Effector memory CD8-positive, alpha-beta T cell (primary cell): ENCODE measurements around the gene RHBDL3.

Experiments
- ATAC-seq: fragments of 150-1000 bp; cut with Tn5 transposase; replicated peaks from 2 replicates; pipeline ENCODE4 v1.10.0; 2021; ENCODE audit warnings: mild to moderate bottlenecking, moderate library complexity
- DNase-seq, 3 experiments: peaks; one replicate each; pipeline ENCODE4 v3.0.0; 2021
- H3K27ac Mint-ChIP-seq, 2 donors: one replicate each; pipeline ENCODE4 v1.8.0; 2022; ENCODE audit warnings: mild to moderate bottlenecking in 2 of 2, mixed read lengths in 2 of 2, moderate library complexity in 2 of 2
- H3K27me3 Mint-ChIP-seq, 2 donors: one replicate each; pipeline ENCODE4 v1.8.0; 2022; ENCODE audit warnings: mixed read lengths in 2 of 2
- H3K36me3 Mint-ChIP-seq: one replicate; pipeline ENCODE4 v1.8.0; 2022; ENCODE audit warnings: mild to moderate bottlenecking, moderate library complexity, mixed read lengths; ENCODE audit not compliant: insufficient read depth
- H3K4me1 Mint-ChIP-seq, 2 donors: one replicate each; pipeline ENCODE4 v1.8.0; 2022; ENCODE audit warnings: low read depth in 2 of 2, mixed read lengths in 2 of 2
- H3K4me3 Mint-ChIP-seq, 2 donors: one replicate each; pipeline ENCODE4 v1.8.0; 2022; ENCODE audit warnings: mild to moderate bottlenecking in 2 of 2, mixed read lengths in 2 of 2, moderate library complexity in 2 of 2
- H3K9me3 Mint-ChIP-seq, 2 donors: one replicate each; pipeline ENCODE4 v1.8.0; 2022; ENCODE audit warnings: mixed read lengths in 2 of 2
- total RNA-seq, 9 experiments: gene quantifications; one replicate each; lab custom pipeline; 2026; lab: John Stamatoyannopoulos, UW

RHBDL3 gene
- total RNA-seq, result 0 to 1.3 (median 0.42) reads per million in 9 experiments

GRCh38 chr17:32265192-32265923 lies at the start of gene RHBDL3:
Gene RHBDL3, plus strand, starts transcription at chr17:32265832. Its CDS starts 358 bp downstream, at chr17:32266190.
- Mint-ChIP-seq H3K9me3 (no peaks in the 10 kb centered on the region), H3K4me1 (peaks cover 16 to 19% of the 10 kb centered on the region in 2 donors), H3K27ac (no peak within 1 kb of the TSS), H3K36me3 (no peaks in the 10 kb centered on the region), H3K4me3 (peak within 1 kb of the TSS; percentile 83 to 86), H3K27me3 (peaks cover 43 to 55% of the 10 kb centered on the region in 2 donors)
- DNase-seq (peak in 1 of 3 experiments; percentile 10), ATAC-seq (peak; percentile 68)

DNA sequence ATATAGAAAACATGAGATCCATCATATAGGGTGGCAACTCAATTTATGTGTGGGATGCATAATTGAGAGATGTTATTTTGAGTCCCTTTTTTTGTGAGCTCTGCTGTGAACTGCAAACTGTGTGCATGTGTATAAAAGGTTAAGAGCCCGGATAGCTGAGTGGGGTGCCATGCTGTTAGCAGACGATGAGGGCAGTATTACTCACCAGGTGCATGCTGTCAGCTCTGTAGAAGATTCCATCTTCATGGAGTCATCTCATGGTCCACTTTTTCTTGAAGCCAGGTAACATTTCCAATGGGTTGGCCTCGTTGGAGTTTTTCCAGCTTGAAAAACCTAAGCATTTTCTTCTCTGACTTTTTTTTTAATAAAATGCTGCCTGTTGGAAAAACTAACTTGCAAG lies 43.0 kb upstream of the RHBDL3 start:
- Mint-ChIP-seq H3K36me3 (peaks cover 6% of the 10 kb centered on the region), H3K9me3 (no peaks in the 10 kb centered on the region), H3K4me3 (no peak overlapping the region), H3K27me3 (no peaks in the 10 kb centered on the region), H3K27ac (no peak overlapping the region), H3K4me1 (peaks cover 1 to 16% of the 10 kb centered on the region in 2 donors)
- DNase-seq (no peak), ATAC-seq (no peak)

DNA sequence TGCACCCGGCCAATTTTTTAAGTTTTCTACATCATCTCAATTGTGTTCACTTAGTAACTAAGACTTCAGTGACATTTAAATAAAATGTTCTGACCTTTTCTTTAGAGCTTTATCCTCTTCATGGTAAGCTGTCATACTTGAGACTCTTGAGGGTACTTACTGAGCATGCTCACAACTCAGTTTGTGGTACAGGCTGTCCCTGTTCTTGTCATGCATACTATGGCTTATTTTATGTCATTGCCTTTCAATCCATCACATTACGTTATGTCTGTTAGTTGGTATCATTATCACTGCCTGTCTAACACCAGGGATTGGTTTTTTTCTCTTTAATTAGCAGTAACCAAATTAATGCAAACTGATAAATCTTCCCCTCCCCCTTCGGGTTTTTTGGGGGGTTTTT lies 41.9 kb upstream of the RHBDL3 start:
- Mint-ChIP-seq H3K27ac (no peak overlapping the region), H3K36me3 (peaks cover 6% of the 10 kb centered on the region)
- no peak for ATAC-seq

GRCh38 chr17:32226886-32227285 lies 38.7 kb upstream of the RHBDL3 start:
- Mint-ChIP-seq H3K27me3 (no peaks in the 10 kb centered on the region), H3K4me1 (peaks cover 0 to 10% of the 10 kb centered on the region in 2 donors), H3K4me3 (no peak overlapping the region), H3K27ac (no peak overlapping the region), H3K36me3 (peaks cover 6% of the 10 kb centered on the region), H3K9me3 (no peaks in the 10 kb centered on the region)
- no peak for ATAC-seq
- no peak for DNase-seq

More for the DNA sequence above, 41.9 kb upstream of the RHBDL3 start:
- Mint-ChIP-seq H3K9me3 (no peaks in the 10 kb centered on the region), H3K4me3 (no peak overlapping the region), H3K27me3 (no peaks in the 10 kb centered on the region), H3K4me1 (peaks cover 1 to 16% of the 10 kb centered on the region in 2 donors)
- DNase-seq, result no peak

GRCh38 chr17:32227910-32228309 lies 37.7 kb upstream of the RHBDL3 start:
- no peak for ATAC-seq
- Mint-ChIP-seq H3K9me3 (no peaks in the 10 kb centered on the region), H3K36me3 (peaks cover 3% of the 10 kb centered on the region), H3K4me1 (peaks cover 5 to 19% of the 10 kb centered on the region in 2 donors), H3K27me3 (no peaks in the 10 kb centered on the region), H3K4me3 (no peak overlapping the region), H3K27ac (no peak overlapping the region)
- DNase-seq, result no peak

DNA sequence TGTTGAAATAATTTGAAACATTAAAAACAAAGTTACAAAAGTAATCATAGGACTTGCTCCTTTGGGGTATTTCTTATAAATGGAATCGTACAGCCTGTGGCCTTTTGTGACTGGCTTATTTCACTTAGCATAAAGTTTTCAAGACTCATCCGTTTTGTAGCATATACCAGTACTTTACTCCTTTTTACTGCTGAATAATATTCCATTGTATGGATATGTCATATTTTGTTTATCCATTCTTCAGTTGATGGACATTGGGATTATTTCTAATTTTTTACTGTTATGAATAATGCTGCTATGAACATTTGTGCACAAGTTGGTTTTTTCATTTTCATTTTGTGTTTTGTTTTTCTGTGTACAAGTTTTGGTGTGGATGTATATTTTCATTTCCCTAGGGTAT lies 30.0 kb upstream of the RHBDL3 start:
- no peak for DNase-seq
- Mint-ChIP-seq H3K9me3 (no peaks in the 10 kb centered on the region), H3K27ac (no peak overlapping the region), H3K4me1 (peaks cover 12 to 16% of the 10 kb centered on the region in 2 donors), H3K27me3 (no peaks in the 10 kb centered on the region), H3K4me3 (no peak overlapping the region), H3K36me3 (no peaks in the 10 kb centered on the region)
- no peak for ATAC-seq

GRCh38 chr17:32239456-32239855 lies 26.2 kb upstream of the RHBDL3 start:
- Mint-ChIP-seq H3K4me3 (no peak overlapping the region), H3K4me1 (no peaks in the 10 kb centered on the region), H3K27ac (no peak overlapping the region), H3K9me3 (no peaks in the 10 kb centered on the region), H3K27me3 (no peaks in the 10 kb centered on the region), H3K36me3 (no peaks in the 10 kb centered on the region)
- ATAC-seq (no peak), DNase-seq (no peak)

- Mint-ChIP-seq H3K4me3 (no peak overlapping the region), H3K36me3 (no peaks in the 10 kb centered on the region), H3K27me3 (no peaks in the 10 kb centered on the region), H3K9me3 (no peaks in the 10 kb centered on the region), H3K27ac (no peak overlapping the region), H3K4me1 (no peaks in the 10 kb centered on the region)
- DNase-seq, result no peak
- no peak for ATAC-seq
Observed at GRCh38 chr17:32240750-32241149, 24.9 kb upstream of the RHBDL3 start.

GRCh38 chr17:32241640-32242039 lies 24.0 kb upstream of the RHBDL3 start:
- no peaks in the 10 kb centered on the region for H3K27me3 Mint-ChIP-seq
- ATAC-seq, result no peak
- H3K36me3 Mint-ChIP-seq, result no peaks in the 10 kb centered on the region
- H3K9me3 Mint-ChIP-seq, result no peaks in the 10 kb centered on the region
- H3K4me1 Mint-ChIP-seq, result no peaks in the 10 kb centered on the region
- no peak for DNase-seq
- no peak overlapping the region for H3K27ac Mint-ChIP-seq
- no peak overlapping the region for H3K4me3 Mint-ChIP-seq

- no peaks in the 10 kb centered on the region for H3K9me3 Mint-ChIP-seq
- no peaks in the 10 kb centered on the region for H3K36me3 Mint-ChIP-seq
- no peaks in the 10 kb centered on the region for H3K27me3 Mint-ChIP-seq
- H3K4me3 Mint-ChIP-seq, result no peak overlapping the region
- ATAC-seq, result no peak
- DNase-seq, result no peak
- H3K27ac Mint-ChIP-seq, result no peak overlapping the region
- no peaks in the 10 kb centered on the region for H3K4me1 Mint-ChIP-seq
Observed at GRCh38 chr17:32249475-32249874, 16.2 kb upstream of the RHBDL3 start.

DNA sequence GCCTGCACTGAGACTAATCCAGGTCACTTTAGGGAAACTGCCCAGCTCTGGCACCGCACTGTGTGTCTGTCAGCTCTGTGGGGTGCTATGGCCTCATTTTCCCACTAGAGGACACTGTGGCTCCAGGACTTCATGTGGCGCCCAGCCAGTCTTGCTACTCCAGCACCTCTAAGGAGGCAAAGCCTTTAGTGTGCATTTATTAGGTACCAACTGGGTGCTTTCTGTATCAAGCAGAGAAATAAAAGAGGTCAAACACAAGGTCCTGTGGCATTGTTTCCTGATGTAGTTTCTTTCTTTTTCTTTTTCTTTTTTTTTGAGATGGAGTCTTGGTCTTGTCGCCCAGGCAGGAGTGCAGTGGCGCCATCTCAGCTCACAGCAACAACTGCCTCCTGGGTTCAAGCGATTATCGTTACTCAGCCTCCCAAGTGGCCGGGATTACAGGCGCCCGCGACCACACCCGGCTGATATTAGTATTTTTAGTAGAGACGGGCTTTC lies 12.5 kb upstream of the RHBDL3 start:
- Mint-ChIP-seq H3K27me3 (no peaks in the 10 kb centered on the region), H3K9me3 (no peaks in the 10 kb centered on the region), H3K36me3 (no peaks in the 10 kb centered on the region), H3K4me3 (no peak overlapping the region), H3K27ac (no peak overlapping the region), H3K4me1 (no peaks in the 10 kb centered on the region)
- peak; percentile 90 for ATAC-seq
- peak; percentile 44 to 66 (median 52) for DNase-seq

DNA sequence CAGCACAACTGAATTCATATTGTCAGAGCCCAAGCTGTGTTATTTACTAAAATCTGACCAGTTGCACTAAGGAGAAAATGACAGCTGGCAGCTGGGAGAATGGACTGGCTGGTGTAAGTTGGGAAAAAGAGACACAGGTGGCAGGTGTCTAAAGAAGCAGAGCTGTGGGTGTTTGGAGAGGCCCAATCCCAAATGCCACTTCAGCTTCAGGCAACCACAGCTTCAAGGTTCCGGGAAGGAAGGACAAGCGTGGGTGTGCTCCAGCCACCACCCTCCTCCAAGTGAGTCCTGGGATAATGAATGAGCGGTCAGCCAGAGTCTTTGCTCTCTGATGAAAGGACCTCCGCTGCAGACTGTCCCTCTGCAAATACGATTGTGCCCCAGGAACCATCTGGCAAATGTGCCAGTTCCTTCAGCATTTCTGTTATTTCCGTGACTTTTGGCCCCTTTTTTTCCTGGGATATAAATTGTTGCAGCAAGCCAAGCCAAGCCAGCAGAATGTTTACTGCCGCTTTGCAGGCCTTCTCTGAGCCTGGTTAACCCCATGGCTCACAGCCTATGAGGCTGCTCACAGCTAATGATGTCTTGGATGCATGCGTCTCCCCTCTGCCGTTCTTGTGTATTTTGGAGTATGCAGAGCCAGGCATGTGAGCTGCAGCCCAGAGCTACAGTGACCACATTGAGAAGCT lies 9.5 kb upstream of the RHBDL3 start:
- Mint-ChIP-seq H3K4me1 (no peaks in the 10 kb centered on the region), H3K4me3 (no peak overlapping the region), H3K36me3 (no peaks in the 10 kb centered on the region), H3K27ac (no peak overlapping the region), H3K27me3 (peaks cover 0 to 8% of the 10 kb centered on the region in 2 donors), H3K9me3 (no peaks in the 10 kb centered on the region)
- no peak for DNase-seq
- no peak for ATAC-seq

DNA sequence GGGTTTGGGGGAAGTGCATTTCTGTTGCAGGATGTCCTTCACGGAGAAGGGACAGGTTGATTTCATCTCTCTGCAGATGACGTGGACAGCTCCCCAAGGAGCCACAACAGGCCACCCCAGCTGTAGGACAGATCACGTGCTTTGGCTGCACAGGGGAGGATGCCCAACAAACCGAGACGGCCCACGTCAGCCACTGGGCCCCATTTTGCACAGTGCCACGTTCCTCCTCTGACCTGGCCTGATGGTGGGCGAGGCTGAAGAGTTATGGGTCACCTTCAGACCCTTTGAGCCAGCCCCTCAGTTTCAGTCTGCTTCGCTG lies 9.0 kb upstream of the RHBDL3 start:
- DNase-seq (no peak), ATAC-seq (no peak)
- Mint-ChIP-seq H3K27me3 (peaks cover 0 to 8% of the 10 kb centered on the region in 2 donors), H3K4me3 (no peak overlapping the region), H3K9me3 (no peaks in the 10 kb centered on the region), H3K4me1 (no peaks in the 10 kb centered on the region), H3K27ac (no peak overlapping the region), H3K36me3 (no peaks in the 10 kb centered on the region)
